Activated CD8-positive, alpha-beta memory T cell treated with anti-CD3 and anti-CD28 coated beads, Interleukin-2, amount 50 U/mL, for 48 hours (primary cell): Measurements from ENCODE around the gene IER3.
"Not testable (repeated sequence)": the region's sequence is repeated elsewhere in the genome, so short reads cannot be mapped to it uniquely, and the experiment has no call there.

Source experiments
- DNase-seq: peaks from one replicate; pipeline ENCODE4 v3.0.0-alpha.2; 2020

The IER3 gene

DNA sequence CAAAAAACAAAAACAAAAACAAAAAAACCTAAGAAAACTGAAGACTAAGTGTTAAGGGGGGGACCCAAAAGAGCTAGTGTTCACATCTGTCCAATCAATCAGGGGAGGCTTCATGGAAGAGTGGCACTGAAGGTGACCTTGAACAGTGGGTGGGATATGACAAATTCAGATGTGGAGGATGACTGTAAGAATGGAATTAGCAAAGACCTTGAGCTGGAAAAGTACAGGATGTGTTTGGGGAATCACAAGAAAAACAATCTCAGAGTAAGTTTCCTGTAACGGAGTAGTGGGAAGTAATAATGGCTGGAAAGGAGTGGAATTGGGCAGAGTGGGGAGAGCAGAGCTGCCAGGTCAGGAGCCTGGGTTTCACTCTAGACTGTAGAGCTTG is 2.9 kb upstream of the IER3 start:
- no peak for DNase-seq

DNA sequence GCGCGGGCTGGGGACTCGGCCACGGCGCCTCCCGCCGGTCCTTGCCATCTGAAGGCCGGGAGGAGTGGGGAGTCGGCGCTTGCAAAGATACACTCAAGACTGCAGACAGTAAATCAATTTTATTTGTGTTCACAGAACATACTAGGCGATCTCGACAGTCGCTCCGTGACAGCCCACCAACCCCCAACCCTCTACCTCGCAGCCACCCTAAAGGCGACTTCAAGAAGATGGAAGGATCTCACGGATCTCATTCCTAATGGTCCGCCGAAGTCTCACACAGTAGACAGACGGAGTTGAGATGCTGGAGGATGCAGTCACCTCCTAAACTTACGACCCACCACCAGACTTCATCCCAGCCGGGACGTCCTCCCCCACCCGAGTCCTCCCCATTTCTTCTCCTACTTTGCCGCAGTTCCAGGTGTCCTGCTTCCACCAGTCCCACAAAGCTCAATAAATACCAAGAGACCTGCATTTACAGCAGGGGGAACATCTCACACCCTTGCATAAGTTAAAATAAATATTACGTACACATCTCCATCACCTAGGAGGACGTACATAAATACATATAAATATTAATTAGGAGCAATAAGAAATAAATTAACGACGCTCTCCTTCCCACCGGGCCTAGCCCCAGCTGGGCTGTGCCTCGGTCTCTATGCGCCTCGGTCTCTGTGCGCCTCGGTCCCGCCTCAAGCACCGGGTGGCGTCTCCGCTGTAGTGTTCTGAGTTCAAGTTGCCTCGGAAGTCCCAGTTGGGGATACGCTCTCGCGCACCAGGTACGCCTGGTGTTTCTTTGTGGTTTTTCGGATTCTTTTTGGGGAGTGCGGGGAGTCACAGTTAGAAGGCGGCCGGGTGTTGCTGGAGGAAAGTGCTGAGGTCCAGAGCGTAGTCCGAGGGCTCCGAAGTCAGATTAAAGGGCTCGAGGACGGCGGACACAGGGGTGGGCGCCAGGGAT is 971 bp downstream of the IER3 start:
- DNase-seq: peak; percentile 82

DNA sequence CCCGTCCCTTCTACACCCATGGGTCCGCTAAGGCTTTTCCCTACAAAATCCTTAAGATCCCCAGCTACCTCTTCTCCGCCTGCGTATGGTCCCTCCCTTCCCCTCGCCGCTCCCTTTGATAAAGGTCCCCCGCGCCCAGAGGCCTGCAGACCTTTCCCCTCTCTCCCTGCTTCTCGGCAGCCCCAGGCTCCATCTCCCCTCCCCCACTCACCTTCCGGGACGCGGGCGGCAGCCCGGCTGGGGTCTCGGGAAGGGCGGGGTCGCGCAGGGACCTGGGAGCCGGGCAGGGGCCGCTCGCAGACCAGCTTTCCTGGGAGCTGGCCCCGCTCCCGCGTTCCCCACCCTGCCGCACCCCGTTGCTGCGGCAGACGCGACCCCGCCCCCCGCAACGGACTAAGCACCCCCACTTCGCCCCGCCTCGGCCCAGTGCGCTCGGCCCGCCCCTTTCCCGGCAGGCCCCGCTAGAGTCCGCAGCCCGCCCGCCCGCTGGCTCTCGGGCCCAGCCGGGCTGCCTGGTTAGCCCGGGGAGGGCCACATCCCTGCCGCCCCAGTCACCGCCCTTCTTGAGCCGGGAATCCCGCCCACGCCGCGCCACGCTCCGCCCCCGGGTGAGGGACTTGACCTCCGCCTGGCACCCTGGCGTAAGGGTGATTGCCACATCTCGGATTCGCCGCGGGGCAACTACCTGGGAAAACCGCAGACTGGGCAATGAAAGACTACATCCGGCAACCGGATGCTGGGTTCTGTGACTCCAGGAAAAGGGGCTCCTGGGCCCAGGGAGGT is 1.8 kb downstream of the IER3 start, which contains the start of gene FLOT1:
Gene FLOT1, minus strand, starts transcription at position 372 of the 783 bp plus-strand sequence. CDS start 498 bp downstream, outside the sequence.
- DNase-seq: peak; percentile 100

DNA sequence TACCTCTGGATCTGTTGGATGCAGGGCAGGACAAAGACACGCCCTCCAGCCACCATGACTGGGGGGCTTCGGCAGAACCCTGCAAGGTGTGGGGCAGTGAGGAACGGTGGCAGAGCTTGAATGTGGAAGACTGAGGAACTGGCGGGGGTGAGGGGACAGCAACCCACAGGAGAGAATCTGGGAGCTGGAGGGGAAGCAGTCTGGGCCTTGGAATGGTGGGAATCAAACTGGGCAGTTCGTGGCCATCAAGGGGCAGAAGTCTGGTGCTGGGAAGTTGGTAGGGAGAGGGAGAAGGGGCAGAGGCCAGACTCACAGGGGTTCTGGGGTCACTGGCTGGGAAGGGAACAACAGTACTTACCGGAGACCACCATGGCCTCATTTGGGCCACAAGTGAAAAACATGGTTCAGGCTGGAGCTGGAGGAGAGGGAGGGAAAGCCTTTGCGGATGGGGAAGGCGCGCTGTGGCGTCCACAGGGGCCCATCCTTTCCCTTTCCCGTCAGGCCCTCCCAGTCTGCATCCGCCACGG is 2.5 kb downstream of the IER3 start:
- DNase-seq: no peak

DNA sequence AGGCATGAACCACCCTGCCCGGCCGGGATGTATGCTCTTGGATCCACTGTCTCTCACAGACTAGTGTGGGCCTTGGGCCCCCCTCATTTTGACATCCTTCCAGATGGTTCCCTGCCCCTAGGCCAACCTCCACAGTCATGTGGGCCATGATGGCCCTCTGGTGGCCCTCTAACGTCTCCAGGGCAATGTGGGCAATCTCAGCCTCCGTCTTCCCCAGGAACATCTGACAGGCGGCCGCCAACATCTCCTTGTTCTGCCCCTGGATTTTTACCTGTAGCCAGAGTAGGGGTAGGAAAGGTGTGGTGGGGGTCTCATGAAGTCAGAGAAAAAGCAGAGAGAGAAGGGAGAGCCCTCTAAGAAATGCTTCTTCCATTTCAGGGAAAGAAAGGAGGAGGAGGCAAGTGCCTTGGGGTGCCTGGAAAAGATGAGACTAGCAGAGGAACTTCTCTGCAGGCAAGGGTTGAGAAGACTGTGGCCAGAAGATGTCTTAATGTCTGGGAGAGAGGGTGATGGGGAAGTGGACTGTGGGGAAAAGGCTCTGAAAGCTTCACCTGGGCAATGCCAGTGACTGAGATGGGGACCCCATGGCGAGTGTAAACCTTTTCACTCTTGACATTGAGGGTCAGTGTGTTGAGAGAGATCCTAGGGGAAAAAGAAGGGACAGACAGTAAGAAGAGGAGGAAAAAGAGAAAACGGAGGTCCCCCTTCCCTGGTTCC is 3.1 kb downstream of the IER3 start:
- DNase-seq: peak; percentile 72

DNA sequence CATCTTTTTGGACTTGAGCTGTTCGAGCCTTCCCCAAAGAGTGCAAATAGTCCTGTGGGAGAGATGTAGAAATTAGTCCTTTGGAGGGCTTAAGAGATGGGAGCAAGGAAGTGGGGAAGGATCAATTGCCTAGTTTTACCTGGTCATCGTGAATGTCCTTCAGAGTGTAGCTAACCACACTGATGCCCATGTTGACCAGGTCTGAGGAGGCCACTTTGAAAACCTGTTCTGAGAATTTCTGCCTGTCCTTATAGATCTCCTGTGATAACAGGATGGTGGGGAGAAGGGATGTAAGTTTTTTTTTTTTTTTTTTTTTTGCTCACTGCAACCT is 3.8 kb downstream of the IER3 start:
- no peak for DNase-seq

DNA sequence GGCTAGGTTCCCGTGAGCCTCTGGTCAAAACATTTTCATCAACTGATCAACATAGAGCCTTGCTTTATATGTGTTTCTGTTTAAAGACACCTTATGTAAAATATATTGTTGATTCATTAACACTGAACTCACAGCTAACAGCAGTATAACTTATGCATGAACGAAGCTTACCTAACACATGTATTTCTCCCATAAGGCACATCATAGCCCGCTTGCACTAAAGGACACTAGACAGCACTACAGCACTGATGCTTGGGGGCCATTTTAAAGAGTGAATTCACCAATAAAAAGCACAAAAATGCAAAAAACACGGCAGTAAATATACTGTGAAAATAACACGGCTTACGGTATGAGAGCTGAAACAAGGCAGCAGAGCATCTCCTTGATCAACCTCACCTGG is 5.8 kb downstream of the IER3 start:
- DNase-seq: no peak

DNA sequence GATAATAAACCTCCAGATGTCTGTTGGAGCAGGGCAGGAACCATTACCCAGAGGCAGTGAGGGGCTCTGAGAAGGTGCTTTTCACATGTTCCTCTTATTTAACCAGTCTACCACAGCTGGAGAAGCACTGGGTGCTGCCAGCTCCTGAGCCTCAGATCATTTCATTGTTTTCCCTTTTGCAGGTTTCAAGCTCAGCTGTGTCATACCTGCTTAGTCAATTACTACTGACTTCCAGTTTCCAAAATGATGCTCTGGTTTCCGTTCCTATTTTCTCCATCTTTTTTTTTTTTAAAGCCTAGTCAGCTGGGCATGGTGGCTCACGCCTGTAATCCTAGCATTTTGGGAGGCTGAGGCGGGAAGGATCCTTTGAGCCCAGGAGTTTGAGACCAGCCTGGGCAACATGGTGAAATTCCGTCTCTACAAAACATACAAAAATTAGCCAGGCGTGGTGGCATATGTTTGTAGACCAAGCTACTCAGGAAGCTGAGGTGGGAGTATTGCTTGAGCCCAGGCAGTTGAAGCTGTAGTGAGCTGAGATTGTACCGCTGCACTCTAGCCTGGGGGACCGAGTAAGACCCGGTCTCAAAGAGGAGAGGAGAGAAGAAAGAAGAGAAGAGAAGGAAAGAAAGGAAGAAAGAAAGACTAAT is 8.6 kb downstream of the IER3 start:
- DNase-seq: no peak

DNA sequence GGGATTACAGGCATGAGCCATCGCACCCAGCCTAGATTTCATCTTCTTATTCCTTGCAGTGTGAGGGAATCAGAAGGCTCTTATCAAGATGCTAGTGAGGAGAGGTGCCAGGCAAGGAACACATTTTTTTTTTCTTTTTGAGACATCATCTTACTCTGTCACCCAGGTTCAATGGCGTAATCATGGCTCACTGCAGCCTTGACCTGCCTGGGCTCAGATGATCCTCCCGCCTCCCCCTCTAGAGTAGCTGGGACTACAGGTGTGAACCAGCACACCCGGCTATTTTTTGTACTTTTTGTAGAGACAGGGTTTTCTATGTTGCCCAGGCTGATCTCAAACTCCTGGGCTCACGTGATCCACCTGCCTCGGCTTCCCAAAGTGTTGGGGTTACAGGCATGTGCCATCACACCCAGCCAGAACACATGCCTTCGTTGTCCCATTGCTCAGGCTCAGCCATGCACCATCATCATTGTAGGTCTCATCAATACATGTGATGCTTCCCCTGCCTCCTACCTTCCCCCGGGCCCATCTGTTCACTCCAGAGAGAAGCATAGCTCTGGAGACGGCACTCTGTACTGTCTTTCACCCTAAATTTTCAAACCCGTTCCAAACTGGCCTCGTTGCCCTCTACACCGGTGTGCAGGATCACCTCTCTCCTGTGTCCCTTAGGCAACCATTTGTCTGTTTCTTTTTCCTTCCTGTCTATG is 12.0 kb downstream of the IER3 start:
- no peak for DNase-seq

DNA sequence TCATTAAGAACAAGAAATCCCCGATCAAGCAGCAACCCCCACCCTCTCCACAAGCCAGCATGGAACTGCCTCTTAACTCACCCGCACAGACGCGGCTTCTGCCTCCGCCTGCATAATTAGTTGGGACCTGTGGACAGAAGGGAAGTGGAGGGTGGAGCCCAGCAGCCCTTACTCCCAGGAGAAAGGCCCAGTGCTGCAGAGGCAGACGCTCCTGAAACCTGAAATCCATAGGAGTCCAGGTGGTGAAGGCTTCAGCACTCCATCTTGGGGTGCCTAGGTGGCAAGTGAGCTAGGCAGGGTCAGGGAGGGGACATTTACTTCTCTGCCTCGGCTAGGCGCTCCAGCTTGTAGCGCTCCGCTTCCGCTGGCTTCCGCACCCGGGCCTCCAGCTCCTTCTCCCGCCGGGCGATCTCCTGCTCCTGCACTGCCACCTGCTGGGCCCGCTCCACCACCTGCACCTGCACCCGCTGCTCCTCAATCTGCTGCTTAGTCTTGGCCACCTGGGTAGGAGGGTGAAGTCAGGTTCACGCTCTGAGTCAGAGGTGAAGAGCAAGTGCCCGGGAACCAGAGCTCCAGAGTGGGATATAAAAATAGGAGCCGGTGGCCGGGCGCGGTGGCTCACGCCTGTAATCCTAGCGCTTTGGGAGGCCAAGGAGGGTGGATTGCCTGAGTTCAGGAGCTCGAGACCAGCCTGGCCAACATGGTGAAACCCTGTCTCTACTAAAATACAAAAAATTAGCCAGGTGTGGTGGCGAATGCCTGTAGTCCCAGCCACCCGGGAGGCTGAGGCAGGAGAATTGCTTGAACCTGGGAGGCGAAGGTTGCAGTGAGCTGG is 13.5 kb downstream of the IER3 start:
- DNase-seq: peak; percentile 89

DNA sequence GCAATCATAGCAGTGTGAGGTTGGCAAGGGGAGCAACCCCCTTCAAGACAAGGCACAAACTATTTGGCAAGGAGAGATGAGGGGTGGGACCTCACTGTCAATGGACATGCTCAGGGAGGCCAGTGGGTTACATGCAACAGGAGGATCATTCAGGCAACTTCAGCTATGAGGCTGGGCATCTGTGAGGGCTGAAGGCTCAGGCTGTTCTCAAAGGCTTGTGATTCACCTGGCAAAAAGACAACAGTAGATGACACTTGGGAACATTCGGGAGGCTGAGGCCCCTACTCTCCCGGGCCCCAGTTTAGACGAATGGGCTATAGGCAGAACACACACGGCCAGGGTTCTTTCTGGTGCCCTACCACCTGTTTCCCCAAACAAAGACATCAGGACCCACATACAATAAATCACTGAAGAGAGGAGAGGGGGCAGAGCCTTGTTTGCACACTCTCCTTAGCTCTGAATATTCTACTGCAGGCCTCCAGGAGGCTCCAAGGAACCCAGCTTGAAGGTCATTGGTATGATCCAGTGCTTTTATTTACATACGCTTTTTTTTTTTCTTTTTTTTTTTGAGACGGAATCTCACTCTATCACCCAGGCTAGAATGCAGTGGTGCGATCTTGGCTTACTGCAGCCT is 16.3 kb downstream of the IER3 start:
- DNase-seq: no peak

DNA sequence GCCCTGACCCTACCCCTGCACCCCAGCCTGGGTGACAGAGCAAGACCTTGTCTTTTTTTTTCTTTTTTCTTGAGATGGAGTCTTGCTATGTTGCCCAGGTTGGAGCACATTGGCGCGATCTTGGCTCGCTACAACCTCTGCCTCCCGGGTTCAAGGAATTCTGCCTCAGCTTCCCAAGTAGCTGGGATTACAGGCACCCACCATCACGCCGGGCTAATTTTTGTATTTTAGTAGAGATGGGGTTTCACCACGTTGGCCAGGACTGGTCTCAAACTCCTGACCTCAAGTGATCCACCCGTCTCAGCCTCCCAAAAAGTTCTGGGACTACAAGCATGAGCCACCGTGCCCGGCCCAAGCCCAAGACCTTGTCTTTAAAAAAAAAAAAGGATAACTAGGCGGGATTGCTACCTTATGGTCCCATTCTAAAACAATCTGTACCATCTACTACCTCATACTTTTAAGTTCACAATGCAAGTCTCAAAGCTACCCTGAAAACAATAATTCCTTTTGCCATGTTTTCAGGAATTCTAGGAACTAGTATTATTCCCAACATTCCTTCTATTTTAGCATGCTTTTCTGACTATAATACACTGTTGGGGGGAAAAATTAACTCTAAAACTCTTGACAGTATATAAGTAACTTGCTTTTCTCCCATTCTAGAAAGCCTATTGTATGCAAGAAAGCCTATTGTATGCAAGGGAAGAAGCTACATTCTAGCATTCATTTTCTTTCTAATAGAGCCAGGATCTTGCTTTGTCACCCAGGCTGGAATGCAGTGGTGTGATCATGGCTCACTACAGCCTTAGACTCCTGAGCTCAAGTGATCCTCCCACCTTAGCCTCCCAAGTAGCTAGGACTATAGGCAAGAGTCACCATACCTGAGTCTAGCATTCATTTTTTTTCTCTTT is 17.6 kb downstream of the IER3 start:
- DNase-seq: no peak

DNA sequence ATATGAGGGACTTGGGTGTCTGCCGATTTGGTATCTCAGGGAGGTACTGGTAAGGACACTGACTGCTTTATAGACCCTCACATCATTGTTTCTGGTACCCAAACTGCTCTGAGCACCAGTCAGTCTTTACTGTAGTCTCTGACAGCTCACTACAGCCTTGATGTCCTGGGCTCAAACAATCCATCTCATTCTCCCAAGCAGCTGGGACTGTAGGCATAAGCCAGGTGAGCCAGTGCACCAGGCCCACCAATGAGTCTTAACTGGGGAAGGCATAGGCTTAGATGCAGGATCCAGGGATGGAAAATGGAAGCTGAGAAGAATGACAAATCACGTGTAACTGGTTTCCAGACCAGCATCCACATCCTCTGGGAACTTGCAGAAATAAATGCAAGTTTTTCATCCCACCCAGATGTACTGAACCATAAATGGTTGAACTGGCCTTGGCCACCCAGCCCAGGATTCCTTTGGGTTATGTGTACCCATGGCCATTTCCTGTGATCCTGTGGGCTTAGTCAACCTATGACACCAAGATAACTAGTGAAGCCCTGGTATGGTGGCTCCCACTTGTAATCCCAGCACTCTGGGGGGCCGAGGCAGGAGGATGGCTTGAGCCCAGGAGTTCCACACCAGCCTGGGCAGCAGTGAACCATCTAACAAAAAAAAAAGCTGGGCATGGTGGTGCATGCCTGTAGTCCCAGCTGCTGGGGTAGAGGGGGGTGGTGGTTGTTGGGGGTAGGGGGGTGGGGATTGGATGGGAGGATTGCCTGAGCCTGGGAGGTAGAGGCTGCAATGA is 18.4 kb downstream of the IER3 start:
- DNase-seq: peak; percentile 72

DNA sequence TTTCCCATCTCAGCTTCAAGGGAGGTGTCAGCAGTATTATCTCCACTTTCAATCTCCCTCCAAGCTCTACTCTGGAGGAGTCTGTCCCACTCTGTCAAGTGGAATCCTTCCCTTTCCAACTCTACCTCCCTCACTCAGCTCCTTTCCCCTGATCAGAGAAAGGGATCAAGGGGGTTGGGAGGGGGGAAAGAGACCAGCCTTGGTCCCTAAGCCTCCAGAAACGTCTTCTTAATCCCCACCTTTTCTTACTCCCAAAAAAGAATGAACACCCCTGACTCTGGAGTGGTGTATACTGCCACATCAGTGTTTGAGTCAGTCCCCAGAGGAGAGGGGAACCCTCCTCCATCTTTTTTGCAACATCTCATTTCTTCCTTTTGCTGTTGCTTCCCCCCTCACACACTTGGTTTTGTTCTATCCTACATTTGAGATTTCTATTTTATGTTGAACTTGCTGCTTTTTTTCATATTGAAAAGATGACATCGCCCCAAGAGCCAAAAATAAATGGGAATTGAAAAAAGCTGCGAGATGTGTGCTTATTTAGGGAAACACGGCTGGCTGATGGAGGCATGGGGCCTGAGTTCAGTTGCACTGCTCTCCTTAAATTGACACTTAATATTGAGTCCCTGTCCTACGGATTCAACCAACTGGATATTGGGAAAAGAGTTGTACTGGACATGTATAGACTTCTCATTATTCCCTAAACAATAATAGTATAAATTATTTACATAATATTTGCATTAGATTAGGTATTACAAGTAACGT is 19.3 kb downstream of the IER3 start:
- DNase-seq: no peak

DNA sequence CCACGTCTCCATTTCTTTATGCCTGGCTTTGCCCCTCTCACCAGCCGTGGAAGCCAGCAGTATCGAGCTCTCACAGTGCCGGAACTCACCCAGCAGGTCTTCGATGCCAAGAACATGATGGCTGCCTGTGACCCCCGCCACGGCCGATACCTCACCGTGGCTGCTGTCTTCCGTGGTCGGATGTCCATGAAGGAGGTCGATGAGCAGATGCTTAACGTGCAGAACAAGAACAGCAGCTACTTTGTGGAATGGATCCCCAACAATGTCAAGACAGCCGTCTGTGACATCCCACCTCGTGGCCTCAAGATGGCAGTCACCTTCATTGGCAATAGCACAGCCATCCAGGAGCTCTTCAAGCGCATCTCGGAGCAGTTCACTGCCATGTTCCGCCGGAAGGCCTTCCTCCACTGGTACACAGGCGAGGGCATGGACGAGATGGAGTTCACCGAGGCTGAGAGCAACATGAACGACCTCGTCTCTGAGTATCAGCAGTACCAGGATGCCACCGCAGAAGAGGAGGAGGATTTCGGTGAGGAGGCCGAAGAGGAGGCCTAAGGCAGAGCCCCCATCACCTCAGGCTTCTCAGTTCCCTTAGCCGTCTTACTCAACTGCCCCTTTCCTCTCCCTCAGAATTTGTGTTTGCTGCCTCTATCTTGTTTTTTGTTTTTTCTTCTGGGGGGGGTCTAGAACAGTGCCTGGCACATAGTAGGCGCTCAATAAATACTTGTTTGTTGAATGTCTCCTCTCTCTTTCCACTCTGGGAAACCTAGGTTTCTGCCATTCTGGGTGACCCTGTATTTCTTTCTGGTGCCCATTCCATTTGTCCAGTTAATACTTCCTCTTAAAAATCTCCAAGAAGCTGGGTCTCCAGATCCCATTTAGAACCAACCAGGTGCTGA is 20.3 kb downstream of the IER3 start:
- DNase-seq: not testable (repeated sequence)

DNA sequence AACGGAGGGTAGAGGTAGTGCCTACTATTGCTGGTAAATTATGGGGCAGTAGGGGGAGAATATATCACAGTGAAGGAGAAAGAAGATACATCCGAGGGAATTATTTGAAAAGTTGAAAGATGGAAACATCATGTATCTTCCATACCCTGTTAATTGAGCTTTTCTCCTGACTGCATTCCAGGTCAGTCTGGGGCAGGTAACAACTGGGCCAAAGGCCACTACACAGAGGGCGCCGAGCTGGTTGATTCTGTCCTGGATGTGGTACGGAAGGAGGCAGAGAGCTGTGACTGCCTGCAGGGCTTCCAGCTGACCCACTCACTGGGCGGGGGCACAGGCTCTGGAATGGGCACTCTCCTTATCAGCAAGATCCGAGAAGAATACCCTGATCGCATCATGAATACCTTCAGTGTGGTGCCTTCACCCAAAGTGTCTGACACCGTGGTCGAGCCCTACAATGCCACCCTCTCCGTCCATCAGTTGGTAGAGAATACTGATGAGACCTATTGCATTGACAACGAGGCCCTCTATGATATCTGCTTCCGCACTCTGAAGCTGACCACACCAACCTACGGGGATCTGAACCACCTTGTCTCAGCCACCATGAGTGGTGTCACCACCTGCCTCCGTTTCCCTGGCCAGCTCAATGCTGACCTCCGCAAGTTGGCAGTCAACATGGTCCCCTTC is 21.0 kb downstream of the IER3 start:
- DNase-seq: not testable (repeated sequence)
